ENCODE measurements around the gene ATP2A1.
"Not testable (repeated sequence)": the region's sequence is repeated elsewhere in the genome, so short reads cannot be mapped to it uniquely, and the experiment has no call there.

Gene ATP2A1

GRCh38 chr16:28927815-28928214, 49.5 kb downstream of the ATP2A1 start:
- TF ChIP-seq JUND (IDR thresholded peaks at IDR 0.05; ENCODE audit: low read depth): no peak
- in situ Hi-C loops (cut with HindIII; ENCODE audit: low pct_unique_long_range_greater_than_20kb, low sequenced_read_pairs): no loop called here
- no peak for DNase-seq (ENCODE audit: low read depth in 1 of 2, low spot score in 1 of 2)

DNA sequence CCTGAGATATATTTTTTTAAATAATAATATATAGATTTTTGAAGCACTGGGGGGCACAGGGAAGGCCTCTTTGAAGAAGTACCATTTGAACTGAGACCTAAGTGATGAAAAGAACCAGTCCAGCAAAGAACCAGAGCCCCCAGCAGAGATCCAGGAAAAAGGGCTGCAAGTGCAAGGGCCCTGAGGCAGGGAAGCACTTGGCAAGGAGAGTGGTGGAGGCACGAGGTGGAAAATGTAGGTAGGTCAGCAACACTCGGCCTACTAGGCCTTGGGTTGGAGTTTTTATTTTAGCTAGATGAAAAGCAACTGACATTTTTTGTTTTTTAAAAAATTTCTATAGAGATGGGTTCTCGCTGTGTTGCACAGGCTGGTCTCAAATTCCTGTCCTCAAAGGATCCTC, 51.9 kb downstream of the ATP2A1 start:
- no peak for TF ChIP-seq JUND (IDR thresholded peaks at IDR 0.05; ENCODE audit: low read depth)
- in situ Hi-C loops (cut with HindIII; ENCODE audit: low pct_unique_long_range_greater_than_20kb, low sequenced_read_pairs): no loop called here
- DNase-seq (ENCODE audit: low read depth in 1 of 2, low spot score in 1 of 2): no peak

DNA sequence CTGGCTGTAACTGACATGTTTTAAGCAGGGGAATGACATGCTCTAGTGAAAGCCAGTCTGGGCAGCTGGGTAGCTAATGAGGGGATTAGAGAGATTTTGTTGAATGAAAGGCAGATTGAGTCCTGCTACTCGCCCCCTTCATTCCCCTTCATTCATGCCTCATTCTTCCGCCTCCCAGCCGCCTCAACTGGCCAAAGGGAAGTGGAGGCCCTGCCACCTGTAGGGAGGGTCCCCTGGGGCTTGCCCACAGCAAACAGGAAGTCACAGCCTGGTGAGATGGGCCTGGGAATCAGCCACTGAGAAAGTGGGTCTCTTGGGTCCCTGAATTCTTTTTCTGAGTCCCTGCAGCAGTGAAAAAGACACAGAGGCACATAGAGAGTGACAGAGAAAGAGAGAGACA, 52.4 kb downstream of the ATP2A1 start:
- in situ Hi-C loops (cut with HindIII; ENCODE audit: low pct_unique_long_range_greater_than_20kb, low sequenced_read_pairs): no loop called here
- no peak for TF ChIP-seq JUND (IDR thresholded peaks at IDR 0.05; ENCODE audit: low read depth)
- DNase-seq (ENCODE audit: low read depth in 1 of 2, low spot score in 1 of 2): no peak

- DNase-seq (ENCODE audit: low read depth in 1 of 2, low spot score in 1 of 2): no peak
- in situ Hi-C loops (cut with HindIII; ENCODE audit: low pct_unique_long_range_greater_than_20kb, low sequenced_read_pairs): no loop called here
- no peak for TF ChIP-seq JUND (IDR thresholded peaks at IDR 0.05; ENCODE audit: low read depth)
Observed at GRCh38 chr16:28931801-28932225, 53.5 kb downstream of the ATP2A1 start, which contains the start of gene CD19. Gene CD19 (plus strand): TSS chr16:28931971. CDS start chr16:28932001, 30 bp downstream.

GRCh38 chr16:28932339-28933141, 54.3 kb downstream of the ATP2A1 start:
- TF ChIP-seq JUND (IDR thresholded peaks at IDR 0.05; ENCODE audit: low read depth): no peak
- DNase-seq (ENCODE audit: low read depth in 1 of 2, low spot score in 1 of 2): no peak
- in situ Hi-C loops (cut with HindIII; ENCODE audit: low pct_unique_long_range_greater_than_20kb, low sequenced_read_pairs): no loop called here

DNA sequence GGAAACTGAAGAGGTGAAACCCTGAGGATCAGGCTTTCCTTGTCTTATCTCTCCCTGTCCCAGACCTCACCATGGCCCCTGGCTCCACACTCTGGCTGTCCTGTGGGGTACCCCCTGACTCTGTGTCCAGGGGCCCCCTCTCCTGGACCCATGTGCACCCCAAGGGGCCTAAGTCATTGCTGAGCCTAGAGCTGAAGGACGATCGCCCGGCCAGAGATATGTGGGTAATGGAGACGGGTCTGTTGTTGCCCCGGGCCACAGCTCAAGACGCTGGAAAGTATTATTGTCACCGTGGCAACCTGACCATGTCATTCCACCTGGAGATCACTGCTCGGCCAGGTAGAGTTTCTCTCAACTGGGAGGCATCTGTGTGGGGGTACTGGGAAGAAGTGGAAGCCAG, 54.9 kb downstream of the ATP2A1 start:
- TF ChIP-seq JUND (IDR thresholded peaks at IDR 0.05; ENCODE audit: low read depth): no peak
- in situ Hi-C loops (cut with HindIII; ENCODE audit: low pct_unique_long_range_greater_than_20kb, low sequenced_read_pairs): no loop called here
- no peak for DNase-seq (ENCODE audit: low read depth in 1 of 2, low spot score in 1 of 2)

- in situ Hi-C loops (cut with HindIII; ENCODE audit: low pct_unique_long_range_greater_than_20kb, low sequenced_read_pairs): no loop called here
- no peak for DNase-seq (ENCODE audit: low read depth in 1 of 2, low spot score in 1 of 2)
- TF ChIP-seq JUND (IDR thresholded peaks at IDR 0.05; ENCODE audit: low read depth): no peak
Observed at GRCh38 chr16:28935346-28935745, 57.1 kb downstream of the ATP2A1 start.

DNA sequence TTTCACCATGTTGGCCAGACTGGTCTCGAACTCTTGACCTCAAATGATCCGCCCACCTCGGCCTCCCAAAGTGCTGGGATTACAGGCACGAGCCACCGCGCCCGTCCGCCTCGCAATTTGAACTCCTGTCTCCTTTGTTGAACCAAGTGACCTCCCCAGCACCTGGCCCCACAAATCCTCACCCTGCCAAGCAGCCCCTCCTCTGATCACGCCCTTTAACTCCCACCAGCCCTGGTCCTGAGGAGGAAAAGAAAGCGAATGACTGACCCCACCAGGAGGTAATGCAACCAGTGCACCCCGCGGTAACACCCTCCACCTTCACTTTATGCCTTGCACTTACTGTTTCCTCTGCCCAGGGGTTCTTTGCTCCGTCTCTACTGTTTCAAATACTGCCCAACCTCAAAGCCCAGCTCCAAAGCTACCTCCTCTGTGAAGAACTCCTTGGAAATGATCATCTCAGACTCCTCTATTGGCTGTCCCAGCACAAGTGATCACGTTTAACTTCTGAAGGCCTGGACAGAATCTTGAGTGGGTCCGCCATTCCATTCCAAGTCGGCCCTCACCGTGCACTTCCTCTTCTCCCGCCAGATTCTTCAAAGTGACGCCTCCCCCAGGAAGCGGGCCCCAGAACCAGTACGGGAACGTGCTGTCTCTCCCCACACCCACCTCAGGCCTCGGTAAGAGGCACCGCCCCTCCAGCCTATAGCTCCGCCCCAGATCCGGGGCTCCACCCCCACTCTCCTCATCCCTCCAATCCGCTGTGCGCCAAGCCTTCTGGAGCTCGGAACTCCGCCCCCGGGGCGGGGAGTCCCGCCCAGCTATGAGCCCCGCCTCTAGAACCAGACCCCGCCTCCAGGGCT, 57.9 kb downstream of the ATP2A1 start:
- in situ Hi-C loops (cut with HindIII; ENCODE audit: low pct_unique_long_range_greater_than_20kb, low sequenced_read_pairs): no loop called here
- no peak for TF ChIP-seq JUND (IDR thresholded peaks at IDR 0.05; ENCODE audit: low read depth)
- DNase-seq (ENCODE audit: low read depth in 1 of 2, low spot score in 1 of 2): peak; percentile 97 to 98

DNA sequence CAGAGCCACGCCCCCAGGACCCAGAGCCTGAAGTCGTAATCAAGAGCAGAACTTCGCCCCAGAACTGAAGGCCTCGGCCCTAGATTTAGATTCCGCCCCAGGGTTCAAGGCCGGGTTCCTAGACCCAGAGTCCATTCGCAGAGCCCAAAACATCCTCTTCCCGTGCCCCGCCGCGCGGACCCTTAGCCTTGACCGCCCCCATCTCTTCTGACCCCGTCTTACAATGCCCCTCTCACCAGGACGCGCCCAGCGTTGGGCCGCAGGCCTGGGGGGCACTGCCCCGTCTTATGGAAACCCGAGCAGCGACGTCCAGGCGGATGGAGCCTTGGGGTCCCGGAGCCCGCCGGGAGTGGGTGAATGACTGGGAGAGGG, 58.5 kb downstream of the ATP2A1 start:
- in situ Hi-C loops (cut with HindIII; ENCODE audit: low pct_unique_long_range_greater_than_20kb, low sequenced_read_pairs): no loop called here
- DNase-seq (ENCODE audit: low read depth in 1 of 2, low spot score in 1 of 2): no peak
- no peak for TF ChIP-seq JUND (IDR thresholded peaks at IDR 0.05; ENCODE audit: low read depth)

DNA sequence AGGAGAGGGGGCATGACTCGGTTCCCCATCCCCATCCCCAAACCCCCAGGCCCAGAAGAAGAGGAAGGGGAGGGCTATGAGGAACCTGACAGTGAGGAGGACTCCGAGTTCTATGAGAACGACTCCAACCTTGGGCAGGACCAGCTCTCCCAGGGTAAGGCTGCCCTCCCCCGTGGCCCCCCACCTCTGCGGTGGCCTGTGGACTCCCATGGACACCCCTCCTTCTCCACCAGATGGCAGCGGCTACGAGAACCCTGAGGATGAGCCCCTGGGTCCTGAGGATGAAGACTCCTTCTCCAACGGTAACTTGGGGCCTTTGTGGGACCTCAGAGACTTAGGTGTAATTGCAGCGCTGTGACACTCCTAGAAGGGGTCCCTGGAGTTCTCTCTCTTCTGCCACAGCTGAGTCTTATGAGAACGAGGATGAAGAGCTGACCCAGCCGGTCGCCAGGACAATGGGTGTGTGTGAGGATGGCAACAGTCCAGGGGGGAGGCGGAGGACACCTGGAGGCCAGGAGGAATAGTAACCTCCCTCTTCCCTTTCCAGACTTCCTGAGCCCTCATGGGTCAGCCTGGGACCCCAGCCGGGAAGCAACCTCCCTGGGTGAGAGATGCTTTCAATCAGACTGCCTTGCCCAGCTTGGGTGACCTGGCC, 59.1 kb downstream of the ATP2A1 start:
- peak in 1 of 2 experiments; percentile 27 for DNase-seq (ENCODE audit: low read depth in 1 of 2, low spot score in 1 of 2)
- in situ Hi-C loops (cut with HindIII; ENCODE audit: low pct_unique_long_range_greater_than_20kb, low sequenced_read_pairs): no loop called here

DNA sequence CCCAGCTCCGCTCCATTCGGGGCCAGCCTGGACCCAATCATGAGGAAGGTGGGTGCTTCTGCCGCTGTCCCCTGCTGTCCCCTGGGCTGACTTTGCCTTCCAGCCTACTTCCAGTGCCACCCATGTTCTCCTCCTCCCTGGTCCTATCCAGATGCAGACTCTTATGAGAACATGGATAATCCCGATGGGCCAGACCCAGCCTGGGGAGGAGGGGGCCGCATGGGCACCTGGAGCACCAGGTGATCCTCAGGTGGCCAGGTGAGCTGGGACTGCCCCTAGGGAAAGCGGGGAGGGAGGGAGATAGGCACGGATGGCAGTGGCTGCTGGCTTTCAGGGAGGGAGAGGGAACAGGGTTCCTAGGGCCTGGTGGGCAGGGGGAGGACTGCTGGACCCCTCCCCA, 60.4 kb downstream of the ATP2A1 start:
- in situ Hi-C loops (cut with HindIII; ENCODE audit: low pct_unique_long_range_greater_than_20kb, low sequenced_read_pairs): no loop called here
- no peak for DNase-seq (ENCODE audit: low read depth in 1 of 2, low spot score in 1 of 2)
- no peak for TF ChIP-seq JUND (IDR thresholded peaks at IDR 0.05; ENCODE audit: low read depth)

More for the DNA sequence above, 59.1 kb downstream of the ATP2A1 start:
- no peak for TF ChIP-seq JUND (IDR thresholded peaks at IDR 0.05; ENCODE audit: low read depth)

DNA sequence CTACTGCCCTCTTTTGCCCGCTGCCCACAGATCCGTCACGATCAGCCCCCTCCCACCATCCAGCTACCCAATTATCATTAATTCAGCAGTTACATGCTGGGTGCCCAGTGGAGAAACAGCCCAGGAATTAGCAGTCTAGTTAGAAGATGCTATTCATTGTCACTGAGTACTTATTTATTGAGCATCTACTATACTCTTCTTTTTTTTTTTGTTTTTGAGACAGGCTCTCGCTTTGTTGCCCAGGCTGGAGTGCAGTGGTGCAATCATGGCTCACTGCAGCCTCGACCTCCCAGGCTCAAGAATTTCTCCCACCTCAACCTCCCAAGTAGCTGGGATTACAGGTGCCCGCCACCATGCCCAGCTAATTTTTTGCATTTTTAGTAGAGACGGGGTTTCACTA, 61.5 kb downstream of the ATP2A1 start:
- DNase-seq (ENCODE audit: low read depth in 1 of 2, low spot score in 1 of 2); in situ Hi-C loops (cut with HindIII; ENCODE audit: low pct_unique_long_range_greater_than_20kb, low sequenced_read_pairs): not testable (repeated sequence)

DNA sequence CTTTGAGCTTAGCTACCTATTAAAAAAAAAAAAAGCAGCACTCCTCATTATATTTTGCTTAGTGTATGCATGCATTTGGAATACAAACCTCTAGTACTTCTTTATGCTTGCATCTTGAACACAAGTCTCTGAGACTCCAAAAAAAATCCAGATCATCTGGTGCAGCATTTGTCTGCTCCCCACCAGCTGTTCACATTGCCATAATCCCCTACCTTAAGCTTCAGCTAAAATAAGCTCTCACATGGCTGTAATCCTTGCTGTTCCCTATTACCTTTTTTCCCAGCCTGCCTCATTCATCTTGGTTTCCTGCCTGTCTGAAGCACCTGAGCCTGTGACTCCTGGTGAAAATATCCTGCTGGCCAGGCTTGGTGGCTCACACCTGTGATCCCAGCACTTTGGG, 65.0 kb downstream of the ATP2A1 start:
- in situ Hi-C loops (cut with HindIII; ENCODE audit: low pct_unique_long_range_greater_than_20kb, low sequenced_read_pairs): no loop called here
- no peak for TF ChIP-seq JUND (IDR thresholded peaks at IDR 0.05; ENCODE audit: low read depth)
- no peak for DNase-seq (ENCODE audit: low read depth in 1 of 2, low spot score in 1 of 2)
